Measurements from ENCODE around the gene NUP93.
A peak's percentile ranks its signal among the peaks of the same experiment; 100 is the strongest.
"Not testable (repeated sequence)": the region's sequence is repeated elsewhere in the genome, so short reads cannot be mapped to it uniquely, and the experiment has no call there.

The NUP93 gene

DNA sequence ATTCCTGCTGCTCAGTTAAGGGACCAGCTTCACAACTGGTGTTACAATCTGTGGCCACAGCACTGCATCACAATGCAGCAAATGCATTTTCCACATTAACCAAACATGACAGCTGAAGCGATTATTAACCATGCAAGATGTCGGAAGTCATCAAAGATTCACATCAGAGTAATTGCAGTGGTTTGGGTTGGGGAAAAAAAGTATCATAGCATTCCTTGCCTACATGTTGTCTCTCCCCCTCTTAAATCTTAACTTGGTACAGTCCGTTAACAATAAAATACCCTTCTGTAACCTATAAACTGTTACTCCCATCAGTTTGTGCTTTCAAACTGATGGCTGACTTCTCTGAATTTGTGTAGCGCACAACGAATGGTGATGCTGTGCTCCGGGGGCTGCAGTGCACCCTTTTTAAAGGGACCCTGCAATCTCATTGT lies 51.6 kb downstream of the NUP93 start:
- no peak for DNase-seq

DNA sequence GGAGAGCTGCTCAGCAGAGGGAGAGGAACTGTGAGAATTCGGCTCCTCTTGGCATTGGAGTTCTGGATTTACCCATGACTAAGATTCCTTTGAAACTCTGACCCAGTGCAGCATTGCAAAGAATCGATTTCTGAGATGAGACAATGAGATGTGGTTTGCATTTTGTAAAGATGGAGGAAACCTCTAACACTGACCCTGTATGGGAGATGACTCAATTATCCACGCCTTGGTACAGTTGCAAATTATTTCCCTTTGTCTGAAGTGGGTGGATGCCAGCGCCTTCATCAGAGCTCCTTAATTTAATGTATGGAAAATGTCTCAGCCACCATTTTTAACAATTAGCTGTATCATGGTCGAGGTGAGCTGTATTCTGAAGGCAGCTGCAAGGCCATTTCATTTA lies 53.4 kb downstream of the NUP93 start:
- DNase-seq: no peak

DNA sequence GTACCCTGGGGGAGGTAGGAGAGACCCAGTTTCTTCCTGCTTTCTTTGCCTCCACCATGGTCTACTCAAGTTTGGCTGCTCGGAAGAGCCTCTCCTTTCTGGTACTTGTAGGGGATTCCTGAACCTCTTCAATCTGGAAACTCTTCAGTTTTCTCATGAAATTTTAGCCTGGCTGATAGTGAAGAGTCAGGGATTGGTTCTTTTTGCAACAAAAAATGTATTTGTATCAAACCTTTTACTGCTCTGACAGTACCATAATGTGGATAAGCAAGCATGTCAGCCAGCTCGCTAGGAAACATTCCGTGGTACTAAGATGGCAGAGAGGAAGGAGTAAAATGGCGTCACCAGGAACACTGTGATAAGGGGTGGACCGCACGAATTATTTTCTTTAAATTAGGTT lies 55.4 kb downstream of the NUP93 start:
- DNase-seq: no peak

DNA sequence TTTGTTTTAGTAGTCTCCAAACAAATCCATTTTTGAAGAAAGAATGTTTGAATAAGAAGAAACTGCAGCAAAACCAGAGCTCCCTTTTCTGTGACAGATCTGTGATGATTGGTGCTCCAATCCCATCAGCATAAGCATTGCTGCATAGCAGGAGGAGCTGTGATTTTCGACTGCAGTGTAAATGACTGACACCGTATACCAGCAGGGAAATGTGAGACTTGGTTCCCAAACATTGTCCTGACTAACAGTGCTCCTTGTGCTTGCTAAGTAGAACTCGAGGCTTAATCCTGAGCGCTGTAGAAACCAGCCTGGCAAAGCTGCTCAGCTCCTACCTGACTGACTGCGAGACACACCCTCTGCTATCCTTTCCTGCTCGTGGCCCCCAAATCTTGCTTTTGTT lies 57.2 kb downstream of the NUP93 start:
- no peak for DNase-seq

GRCh38 chr16:56788435-56788834 lies 58.5 kb downstream of the NUP93 start:
- DNase-seq: no peak

DNA sequence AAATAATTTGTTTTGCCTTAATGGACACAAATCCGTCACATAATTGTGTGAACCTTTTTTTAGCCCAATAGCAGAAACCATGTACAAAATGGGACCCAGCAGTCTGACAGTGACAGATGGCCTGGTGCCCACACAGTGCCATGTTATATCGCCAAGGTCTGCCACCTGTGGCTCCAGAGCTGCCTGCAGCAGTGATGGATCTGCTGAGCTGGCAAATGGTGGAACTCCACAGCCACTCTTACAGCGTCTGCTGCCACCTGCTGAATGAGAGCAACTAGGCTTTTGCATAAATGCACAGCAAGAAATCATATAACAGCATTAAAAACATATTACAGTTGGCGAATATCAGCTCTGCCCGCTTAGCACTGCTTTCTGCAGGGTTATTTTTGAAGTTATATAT lies 59.4 kb downstream of the NUP93 start:
- DNase-seq: peak; percentile 13

GRCh38 chr16:56792967-56793366 lies 63.0 kb downstream of the NUP93 start:
- DNase-seq: no peak

DNA sequence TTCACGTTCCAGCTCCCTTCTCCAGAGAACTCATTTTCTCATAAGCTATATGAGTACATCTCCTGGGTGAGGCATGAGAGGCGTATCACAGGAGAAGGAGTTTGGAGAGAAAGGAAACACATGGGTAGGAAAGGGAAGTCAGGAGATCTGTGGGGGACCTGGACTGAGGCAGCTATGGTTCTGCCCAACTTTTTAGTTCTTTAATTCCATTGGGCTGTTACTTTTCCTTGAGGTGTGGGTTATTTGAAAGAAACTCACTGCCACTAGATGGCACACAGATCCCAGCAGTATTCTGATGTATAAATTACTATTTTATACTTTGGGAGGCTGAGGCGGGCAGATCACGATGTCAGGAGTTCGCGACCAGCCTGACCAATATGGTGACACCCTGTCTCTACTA lies 63.6 kb downstream of the NUP93 start:
- no peak for DNase-seq

GRCh38 chr16:56795011-56795410 lies 65.1 kb downstream of the NUP93 start:
- DNase-seq: no peak

GRCh38 chr16:56797038-56797437 lies 67.1 kb downstream of the NUP93 start:
- not testable (repeated sequence) for DNase-seq

GRCh38 chr16:56797861-56798260 lies 67.9 kb downstream of the NUP93 start:
- no peak for DNase-seq

DNA sequence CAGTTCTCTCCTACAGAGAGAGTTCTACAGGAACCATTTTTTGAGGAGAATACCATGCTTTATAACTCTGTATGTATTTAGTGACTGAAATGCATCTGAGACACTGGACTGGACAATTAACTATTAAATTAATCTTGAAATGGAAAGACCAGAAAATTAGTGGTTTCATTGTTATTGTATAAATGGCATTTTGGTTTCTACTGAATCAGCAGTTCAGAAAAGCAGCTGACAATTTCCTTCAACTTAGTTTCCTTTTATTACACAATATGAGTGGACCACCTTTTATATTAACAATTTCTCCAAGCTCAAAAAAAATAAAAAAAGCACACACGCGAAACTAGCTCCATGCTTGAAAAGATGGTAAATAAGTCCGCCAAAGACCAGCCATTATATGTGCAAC lies 69.0 kb downstream of the NUP93 start:
- no peak for DNase-seq

GRCh38 chr16:56800355-56800754 lies 70.4 kb downstream of the NUP93 start:
- DNase-seq: no peak

GRCh38 chr16:56801762-56802161 lies 71.8 kb downstream of the NUP93 start:
- DNase-seq: no peak

DNA sequence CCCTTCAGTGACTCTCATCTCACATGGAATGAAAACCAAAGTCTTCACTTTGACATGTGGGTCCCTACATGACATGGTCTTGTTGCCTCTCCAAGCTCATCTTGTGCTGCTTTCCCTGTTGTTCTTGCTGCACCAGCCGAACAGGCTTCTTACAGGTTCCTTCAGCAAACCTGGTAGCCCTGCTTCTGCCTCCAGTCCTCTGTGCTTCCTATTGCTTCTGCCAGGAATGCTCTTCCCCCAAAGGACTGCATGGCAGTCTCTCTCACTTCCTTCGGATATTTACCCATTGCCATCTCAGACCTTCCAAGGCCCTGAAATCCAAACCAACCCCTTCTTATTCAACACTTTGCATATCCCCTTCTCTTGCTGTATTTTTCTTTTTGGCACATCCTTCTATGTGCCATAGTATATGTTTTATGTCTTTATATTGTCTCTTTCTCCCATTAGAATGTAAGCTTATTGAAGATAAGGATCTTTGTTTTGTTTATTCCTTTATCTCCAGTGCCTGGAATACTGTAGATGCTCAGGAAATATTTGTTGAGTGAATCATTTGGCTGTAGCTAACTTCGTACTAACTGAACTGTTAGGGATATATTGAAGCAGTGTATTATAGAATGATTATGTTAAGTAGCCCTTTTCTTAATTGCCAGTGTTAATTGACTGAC lies 77.2 kb downstream of the NUP93 start:
- DNase-seq: no peak

DNA sequence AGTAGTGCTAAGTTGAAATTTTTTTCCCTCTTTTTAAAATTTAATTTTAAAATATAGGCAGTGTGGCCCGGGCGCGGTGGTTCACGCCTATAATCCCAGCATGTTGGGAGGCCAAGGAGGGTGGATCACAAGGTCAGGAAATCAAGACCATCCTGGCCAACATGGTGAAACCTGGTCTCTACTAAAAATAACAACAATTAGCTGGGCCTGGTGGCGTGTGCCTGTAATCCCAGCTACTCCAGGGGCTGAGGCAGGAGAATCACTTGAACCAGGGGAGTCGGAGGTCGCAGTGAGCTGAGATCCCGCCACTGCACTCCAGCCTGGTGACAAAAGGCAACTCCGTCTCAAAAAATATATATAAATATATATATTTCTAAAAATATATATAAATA lies 77.7 kb downstream of the NUP93 start:
- DNase-seq: not testable (repeated sequence)

- DNase-seq: no peak
Observed at GRCh38 chr16:56810954-56811353, 81.0 kb downstream of the NUP93 start.

DNA sequence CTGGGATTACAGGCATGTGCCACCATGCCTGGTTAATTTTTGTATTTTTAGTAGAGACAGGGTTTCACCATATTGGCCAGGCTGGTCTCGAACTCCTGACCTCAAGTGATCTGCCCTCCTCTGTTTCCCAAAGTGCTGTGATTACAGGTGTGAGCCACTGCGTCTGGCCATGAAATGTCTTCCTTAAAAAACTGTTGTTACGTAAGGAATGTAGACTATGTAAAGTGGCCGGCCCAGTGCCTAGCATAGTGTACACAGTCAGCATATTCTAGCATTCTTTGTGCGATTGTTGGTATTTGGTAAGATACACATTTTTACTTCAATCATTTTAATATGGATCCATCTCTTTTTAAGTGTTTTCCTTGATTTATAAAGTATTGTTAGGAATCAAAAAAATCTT lies 81.7 kb downstream of the NUP93 start:
- DNase-seq: not testable (repeated sequence)

GRCh38 chr16:56812884-56813283 lies 83.0 kb downstream of the NUP93 start:
- DNase-seq: peak; percentile 7

DNA sequence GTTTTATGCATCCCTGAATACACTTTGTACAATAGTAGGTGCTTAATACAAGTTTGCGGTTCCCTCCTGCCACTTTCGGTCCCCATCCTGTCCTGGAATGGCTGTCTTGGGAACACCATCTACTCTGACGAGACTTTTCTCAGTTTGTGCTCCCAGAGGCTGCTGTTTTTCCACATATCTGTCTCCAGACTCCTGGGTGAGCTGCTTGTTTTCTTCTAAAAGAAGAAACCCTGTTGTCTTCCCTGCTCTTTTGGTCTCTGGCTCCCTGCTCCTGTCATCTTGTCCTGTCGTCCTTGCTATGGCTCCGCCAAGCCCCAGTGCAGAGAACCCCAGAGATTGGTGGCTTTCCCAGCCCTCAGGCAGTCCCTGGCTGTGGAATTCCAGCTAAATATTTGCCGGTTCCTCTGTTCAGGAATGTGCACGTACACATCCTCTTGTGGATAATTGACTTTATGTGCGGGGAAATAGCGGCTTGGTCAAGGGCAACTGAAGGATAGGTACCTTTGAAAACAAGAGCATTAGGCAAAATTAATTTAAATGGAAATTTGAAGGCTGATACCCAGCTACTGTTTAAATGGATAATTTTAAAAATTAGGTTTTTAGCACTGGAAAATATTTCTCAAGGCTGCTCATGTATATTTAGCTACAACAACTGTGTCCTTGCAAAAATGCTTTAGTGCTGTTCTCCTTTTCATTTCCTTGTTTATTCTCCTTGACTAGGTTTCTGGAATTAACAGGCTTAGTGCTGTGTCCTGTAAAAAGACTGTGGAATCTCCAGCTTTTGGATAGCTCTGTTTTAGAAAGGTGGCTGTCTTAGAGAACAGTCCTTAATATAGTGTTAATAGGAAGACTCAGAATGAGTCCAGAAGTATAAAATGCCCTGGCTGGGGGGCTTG lies 84.9 kb downstream of the NUP93 start:
- DNase-seq: no peak

GRCh38 chr16:56815721-56816120 lies 85.8 kb downstream of the NUP93 start:
- DNase-seq: no peak

- no peak for DNase-seq
Observed at GRCh38 chr16:56817056-56817455, 87.1 kb downstream of the NUP93 start.

- DNase-seq: no peak
Observed at GRCh38 chr16:56817938-56818337, 88.0 kb downstream of the NUP93 start.

GRCh38 chr16:56823081-56823733 lies 93.3 kb downstream of the NUP93 start:
- DNase-seq: no peak

All from GF-D8 (cell line).